NB4 (cell line): ENCODE measurements around the gene TMTC2.

Source experiments
- CTCF ChIP-seq: IDR thresholded peaks from one replicate; pipeline ENCODE4 v1.5.1; 2012; ENCODE audit warnings: low read depth, low read length
- MAX ChIP-seq: IDR thresholded peaks from 2 replicates; pipeline ENCODE4 v1.6.1; 2011; ENCODE audit warnings: low read depth, low read length
- POLR2A ChIP-seq: IDR thresholded peaks from 2 replicates; pipeline ENCODE4 v1.6.1; 2011; ENCODE audit warnings: mild to moderate bottlenecking; ENCODE audit not compliant: insufficient read length; ENCODE audit errors: extremely low read depth

- TF ChIP-seq CTCF = no peak
- no peak for TF ChIP-seq MAX
- TF ChIP-seq POLR2A = no peak
Observed at GRCh38 chr12:83075471-83075870, 388.8 kb downstream of the TMTC2 start.
